C4-2B (cell line): ENCODE measurements around the gene FREM1.

Experiments
- CTCF ChIP-seq: fragments of 450-650 bp; conservative IDR thresholded peaks from 2 replicates; pipeline ENCODE4 v1.5.1; 2017; ENCODE audit warnings: mild to moderate bottlenecking
- ZFX ChIP-seq: fragments of 450-650 bp; IDR thresholded peaks from 2 replicates; pipeline ENCODE4 v1.6.1; 2017

DNA sequence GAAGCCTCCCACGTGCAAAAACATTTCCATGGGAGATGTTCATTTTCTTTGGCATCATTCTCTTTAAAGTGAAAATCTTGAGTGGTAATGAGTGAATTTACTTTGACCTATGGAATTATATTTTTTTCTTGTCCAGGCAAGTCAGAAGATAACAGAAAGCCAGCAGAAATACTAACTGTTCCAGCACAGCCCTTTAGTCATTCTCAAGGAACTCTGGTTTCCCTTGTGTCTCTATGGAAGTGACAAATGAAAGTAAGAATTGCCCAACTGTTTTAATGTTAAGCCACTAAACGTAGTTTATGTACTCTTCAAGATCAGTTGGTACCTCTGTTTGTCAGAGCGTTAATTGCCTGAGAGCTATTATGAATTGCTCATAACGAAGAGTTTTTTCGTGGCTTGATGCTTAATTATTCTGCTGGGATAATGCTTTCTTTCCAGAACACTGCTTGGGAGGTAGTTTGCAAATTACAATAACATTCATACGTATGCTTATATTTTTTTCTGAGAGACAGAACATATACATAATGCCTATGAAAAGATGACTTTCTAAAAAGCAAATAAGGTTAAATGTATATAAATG lies 103.2 kb downstream of the FREM1 start:
- TF ChIP-seq CTCF (no peak), ZFX (no peak)
